Right atrium auricular region (tissue), 2 donors: Measurements from ENCODE around the gene TAF5. TPM values are rescaled to one million over a fixed set of nuclear protein-coding genes. Genes with fewer than 3 reads are reported as not detected.

Experiments used
- DNase-seq: peaks from one replicate; pipeline ENCODE4 v3.0.0-alpha.2; 2019; ENCODE audit warnings: low spot score
- H3K27ac ChIP-seq, 2 donors: fragments of 200-600 bp; sonication (generic); 1 replicate in 1 of 2; 2 replicates in 1 of 2; pipeline ENCODE4 v1.5.1; 2016 to 2019
- H3K27me3 ChIP-seq, 2 donors: fragments of 200-600 bp; sonication (generic); one replicate each; pipeline versions ENCODE4 v1.5.1 to v1.6.0; 2017 to 2019
- H3K36me3 ChIP-seq: fragments of 200-600 bp; sonication (generic); one replicate; pipeline ENCODE4 v1.5.1; 2016
- H3K4me1 ChIP-seq, 2 donors: fragments of 200-600 bp; sonication (generic); one replicate each; pipeline versions ENCODE4 v1.5.1 to v1.6.0; 2017 to 2019
- H3K4me3 ChIP-seq, 2 donors: fragments of 200-600 bp; sonication (generic); 1 replicate in 1 of 2; 2 replicates in 1 of 2; pipeline ENCODE4 v1.5.1; 2017 to 2019; ENCODE audit warnings: mild to moderate bottlenecking in 1 of 2, moderate library complexity in 1 of 2
- H3K9me3 ChIP-seq, 2 donors: fragments of 200-600 bp; sonication (generic); one replicate each; pipeline ENCODE4 v1.5.1; 2019
- microRNA counts, 2 donors: library from miRNA; unstranded; fragments of <30 nt; microRNA quantifications; one replicate each; lab custom pipeline; 2016 to 2017
- microRNA-seq, 2 donors: library from miRNA; unstranded; fragments of <30 nt; microRNA quantifications; one replicate each; pipeline ENCODE4, GENCODE V29; 2016 to 2017; ENCODE audit warnings: borderline number of aligned reads in 2 of 2, borderline replicate concordance in 1 of 2
- total RNA-seq, 2 donors: library from RNA; depleted of rRNA; stranded (reverse); fragments of >200 nt; gene quantifications; one replicate each; pipeline ENCODE4 v1.1.0, GENCODE V29; 2016
- TF ChIP-seq, protein P1 (sequence below), 2 donors: fragments of 200-600 bp; sonication (generic); IDR thresholded peaks; one replicate each; pipeline ENCODE4 v1.5.1; 2019; ENCODE audit warnings: antibody characterized with exemption in 2 of 2

TAF5 gene
- total RNA-seq, 2 donors from 2014 or later = 2.0 to 2.2 TPM

DNA sequence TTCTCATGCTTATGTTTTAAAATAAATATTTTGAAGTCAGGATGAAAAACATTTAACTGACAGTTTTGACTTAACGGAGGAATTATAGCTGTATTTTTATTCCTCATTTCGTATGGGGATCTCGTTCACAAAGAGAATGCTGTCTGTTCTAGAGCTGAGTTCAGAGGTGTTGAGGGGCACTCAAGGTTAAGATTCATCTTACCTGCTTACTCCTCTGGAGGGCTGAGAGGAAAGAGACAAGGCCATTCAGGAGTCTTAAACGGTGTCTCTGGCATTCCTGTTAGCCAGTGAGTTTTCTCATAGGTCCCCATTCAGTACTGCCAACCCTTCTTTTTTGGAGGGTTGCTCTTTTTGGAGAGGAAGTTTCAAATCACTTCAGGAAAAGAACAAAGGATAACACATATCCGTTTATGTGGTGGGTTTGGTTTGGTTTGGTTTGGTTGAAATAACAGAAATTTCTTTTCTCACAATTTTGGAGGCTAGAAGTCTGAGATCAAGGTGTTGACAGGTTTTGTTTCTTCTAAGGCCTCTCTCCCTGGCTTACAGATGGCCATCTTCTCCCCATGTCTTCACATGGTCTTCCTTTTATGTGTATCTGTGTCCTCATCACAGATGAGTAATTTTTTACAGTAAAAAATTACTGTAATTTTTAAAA, 61.3 kb downstream of the TAF5 start:
- no peaks in the 10 kb centered on the region for H3K4me1 ChIP-seq
- no peaks in the 10 kb centered on the region for H3K9me3 ChIP-seq
- H3K36me3 ChIP-seq = peaks cover 73% of the 10 kb centered on the region
- no peaks in the 10 kb centered on the region for H3K27me3 ChIP-seq
- DNase-seq = no peak
- H3K4me3 ChIP-seq = no peak overlapping the region
- no peak overlapping the region for H3K27ac ChIP-seq
- TF ChIP-seq, protein P1, sequence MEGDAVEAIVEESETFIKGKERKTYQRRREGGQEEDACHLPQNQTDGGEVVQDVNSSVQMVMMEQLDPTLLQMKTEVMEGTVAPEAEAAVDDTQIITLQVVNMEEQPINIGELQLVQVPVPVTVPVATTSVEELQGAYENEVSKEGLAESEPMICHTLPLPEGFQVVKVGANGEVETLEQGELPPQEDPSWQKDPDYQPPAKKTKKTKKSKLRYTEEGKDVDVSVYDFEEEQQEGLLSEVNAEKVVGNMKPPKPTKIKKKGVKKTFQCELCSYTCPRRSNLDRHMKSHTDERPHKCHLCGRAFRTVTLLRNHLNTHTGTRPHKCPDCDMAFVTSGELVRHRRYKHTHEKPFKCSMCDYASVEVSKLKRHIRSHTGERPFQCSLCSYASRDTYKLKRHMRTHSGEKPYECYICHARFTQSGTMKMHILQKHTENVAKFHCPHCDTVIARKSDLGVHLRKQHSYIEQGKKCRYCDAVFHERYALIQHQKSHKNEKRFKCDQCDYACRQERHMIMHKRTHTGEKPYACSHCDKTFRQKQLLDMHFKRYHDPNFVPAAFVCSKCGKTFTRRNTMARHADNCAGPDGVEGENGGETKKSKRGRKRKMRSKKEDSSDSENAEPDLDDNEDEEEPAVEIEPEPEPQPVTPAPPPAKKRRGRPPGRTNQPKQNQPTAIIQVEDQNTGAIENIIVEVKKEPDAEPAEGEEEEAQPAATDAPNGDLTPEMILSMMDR (IDR thresholded peaks at IDR 0.05) = no peak

DNA sequence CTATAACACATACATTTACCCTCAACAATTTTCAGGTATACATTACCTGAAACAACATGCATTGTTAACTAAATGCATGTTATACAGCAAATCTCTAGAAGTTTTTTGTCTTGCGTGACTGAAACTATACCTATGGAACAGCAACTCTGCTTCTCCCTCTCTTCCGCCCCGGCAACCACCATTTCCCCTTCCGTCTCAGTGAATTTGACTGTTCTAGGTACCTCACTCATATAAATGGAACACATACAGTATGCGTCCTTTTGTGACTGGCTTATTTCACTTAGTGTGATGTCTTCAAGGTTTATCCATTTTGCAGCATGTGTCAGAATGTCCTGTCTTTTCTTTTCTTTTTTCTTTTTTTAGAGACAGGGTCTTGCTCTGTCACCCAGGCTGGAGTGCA, 61.9 kb downstream of the TAF5 start:
- Histone ChIP-seq H3K4me3 (no peak overlapping the region), H3K9me3 (no peaks in the 10 kb centered on the region), H3K36me3 (peaks cover 72% of the 10 kb centered on the region), H3K4me1 (no peaks in the 10 kb centered on the region), H3K27me3 (no peaks in the 10 kb centered on the region), H3K27ac (no peak overlapping the region)
- no peak for DNase-seq
- TF ChIP-seq, protein P1 (IDR thresholded peaks at IDR 0.05) = no peak

DNA sequence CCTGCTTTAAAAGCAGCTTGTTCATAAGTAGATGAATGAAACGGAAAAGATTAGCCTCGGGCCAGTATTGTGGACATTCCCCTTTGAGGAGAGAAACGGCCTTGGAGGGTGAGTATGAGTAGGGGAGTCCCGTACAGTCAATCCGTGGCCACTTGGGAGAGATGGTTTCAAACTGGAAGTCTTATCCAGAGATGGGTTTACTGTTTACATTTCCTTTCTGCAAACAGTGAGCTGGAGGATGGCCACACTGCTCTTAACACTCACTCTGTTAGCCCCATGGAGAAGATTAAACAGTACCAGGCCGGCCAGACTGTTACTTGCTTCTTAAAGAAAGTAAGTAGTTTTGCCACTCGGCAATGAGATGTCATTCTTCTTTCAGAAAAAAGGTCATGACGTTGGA, 64.1 kb downstream of the TAF5 start:
- no peaks in the 10 kb centered on the region for H3K27me3 ChIP-seq
- H3K4me3 ChIP-seq = no peak overlapping the region
- H3K36me3 ChIP-seq = peaks cover 73% of the 10 kb centered on the region
- no peaks in the 10 kb centered on the region for H3K9me3 ChIP-seq
- no peak for DNase-seq
- no peaks in the 10 kb centered on the region for H3K4me1 ChIP-seq
- TF ChIP-seq, protein P1 (IDR thresholded peaks at IDR 0.05) = no peak
- H3K27ac ChIP-seq = no peak overlapping the region

DNA sequence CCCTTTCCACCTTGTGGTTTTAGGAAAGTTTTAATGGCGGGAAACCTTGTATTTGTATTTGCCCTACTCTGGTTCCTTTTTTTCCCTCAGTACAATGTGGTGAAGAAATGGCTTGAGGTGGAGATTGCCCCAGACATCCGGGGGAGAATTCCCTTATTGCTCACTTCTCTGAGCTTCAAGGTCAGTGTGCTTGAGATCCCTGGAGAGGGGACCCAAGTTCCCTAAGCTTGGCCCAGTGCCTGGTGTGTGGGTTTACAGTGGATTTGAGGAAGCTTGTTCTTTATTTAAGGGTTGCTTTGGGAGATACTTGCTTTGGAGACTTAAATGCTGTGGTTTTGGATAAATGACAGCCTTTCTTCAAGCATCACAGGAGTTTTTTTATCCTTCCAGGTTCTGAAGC, 66.1 kb downstream of the TAF5 start:
- TF ChIP-seq, protein P1 (IDR thresholded peaks at IDR 0.05) = no peak
- Histone ChIP-seq H3K36me3 (peaks cover 82% of the 10 kb centered on the region), H3K9me3 (no peaks in the 10 kb centered on the region), H3K4me1 (no peaks in the 10 kb centered on the region), H3K27ac (peak overlapping the region in 1 of 2 donors; percentile 4), H3K4me3 (no peak overlapping the region), H3K27me3 (no peaks in the 10 kb centered on the region)
- no peak for DNase-seq

MicroRNAs encoded within 50 kb of the gene (microRNA counts, 767-probe panel; counts per million panel counts)
- microRNA hsa-miR-1307-3p (lab: Ali Mortazavi, UCI) = 0 to 1,434 counts per million in 2 donors

Small RNA genes within 50 kb of the gene (microRNA-seq; reads per million reads assigned to microRNA genes)
- gene MIR1307 = 825 to 1,661 reads per million in 2 donors

Other genes starting within 250 kb of the TAF5 start
- 10 to 100 TPM; 28.5 to 32.7 TPM for gene NT5C2, start 174.7 kb upstream of the TAF5 start, total RNA-seq
- not detected for gene RPEL1, start 122.1 kb upstream of the TAF5 start, total RNA-seq
- gene INA, start 90.8 kb upstream of the TAF5 start, total RNA-seq = not detected
- gene PCGF6, start 16.8 kb upstream of the TAF5 start, total RNA-seq = 10 to 100 TPM in 1 of 2 donors, 1 to 10 TPM in 1; 4.5 to 10.4 TPM
- gene ATP5MK, start 28.5 kb downstream of the TAF5 start, total RNA-seq = 1,000 to 10,000 TPM in 1 of 2 donors, 100 to 1,000 TPM in 1; 554 to 1,203 TPM
- 10 to 100 TPM in 1 of 2 donors, 1 to 10 TPM in 1; 7.2 to 11.2 TPM for gene PDCD11, start 28.6 kb downstream of the TAF5 start, total RNA-seq
- 10 to 100 TPM; 23.8 to 57.7 TPM for gene CALHM2, start 84.4 kb downstream of the TAF5 start, total RNA-seq
- not detected for gene CALHM1, start 90.9 kb downstream of the TAF5 start, total RNA-seq
- gene CALHM3, start 111.3 kb downstream of the TAF5 start, total RNA-seq = not detected
- under 1 TPM in 1 of 2 donors, not detected in 1; 0.12 TPM for gene NEURL1, start 125.7 kb downstream of the TAF5 start, total RNA-seq